ENCODE measurements around the gene CUL9.

DNA sequence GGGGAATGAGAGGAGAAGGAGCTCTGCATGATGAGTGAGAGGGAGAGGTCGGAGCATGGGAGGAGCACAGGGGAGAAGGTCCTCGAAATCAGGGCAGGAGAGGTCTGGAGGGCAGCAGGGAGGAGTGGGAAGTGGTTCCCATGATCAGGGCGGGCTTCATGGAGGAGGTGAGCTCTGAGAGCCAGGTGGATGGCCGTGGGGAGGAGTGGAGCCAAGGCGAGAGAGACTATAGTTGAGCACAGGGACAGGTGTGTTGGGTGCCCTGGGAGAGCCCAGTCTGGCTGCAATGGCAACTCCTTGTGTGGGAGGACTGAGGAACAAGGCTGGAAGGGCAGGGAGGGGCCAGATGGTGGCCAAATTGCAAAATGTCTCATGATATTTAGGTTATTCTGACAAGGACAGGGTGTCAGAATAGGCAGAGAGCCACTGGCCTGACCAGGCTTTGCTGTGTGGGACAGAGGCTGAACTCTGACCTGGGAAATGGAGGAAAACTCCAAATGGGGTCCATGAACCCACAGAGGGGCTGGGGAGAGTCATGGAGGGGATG is 82.7 kb downstream of the CUL9 start:
- TF ChIP-seq EZH2 (IDR thresholded peaks at IDR 0.05): no peak
- TF ChIP-seq CTCF (IDR thresholded peaks at IDR 0.05): no peak
- no peak for TF ChIP-seq EZH2phosphoT487 (IDR thresholded peaks at IDR 0.05)

Measured in neural progenitor cell (in vitro differentiated cells).